Heart left ventricle (tissue), 16 donors: Measurements from ENCODE around the gene TRIM17. TPM values are rescaled to one million over a fixed set of nuclear protein-coding genes. Genes with fewer than 3 reads are reported as not detected.
"Not testable (repeated sequence)": the region's sequence is repeated elsewhere in the genome, so short reads cannot be mapped to it uniquely, and the experiment has no call there.

Experiments used
- ATAC-seq, 4 donors: fragments of 200-7000 bp; cut with Tn5 transposase; one replicate each; pipeline ENCODE4 v1.9.1; 2020 to 2022; ENCODE audit warnings: moderate library complexity in 4 of 4, mild to moderate bottlenecking in 3 of 4, moderate number of reproducible peaks in 1 of 4
- DNase-seq, 5 donors: peaks; one replicate each; pipeline ENCODE4 v3.0.0-alpha.2; 2020
- H3K27ac ChIP-seq, 12 donors: fragments of 200-600 bp; sonication (generic) in 4 of 12; one replicate each; pipeline versions ENCODE4 v1.5.0 to v1.8.0; 2016 to 2022; ENCODE audit warnings: mild to moderate bottlenecking in 2 of 12
- H3K27me3 ChIP-seq, 9 donors: fragments of 200-600 bp; sonication (generic) in 2 of 9; one replicate each; pipeline versions ENCODE4 v1.5.1 to v1.8.0; 2016 to 2022; ENCODE audit warnings: mild to moderate bottlenecking in 3 of 9
- H3K36me3 ChIP-seq, 9 donors: fragments of 200-600 bp; sonication (generic) in 2 of 9; one replicate each; pipeline versions ENCODE4 v1.5.0 to v1.8.0; 2018 to 2022; ENCODE audit warnings: mild to moderate bottlenecking in 2 of 9
- H3K4me1 ChIP-seq, 12 donors: fragments of 200-600 bp; sonication (generic) in 4 of 12; one replicate each; pipeline versions ENCODE4 v1.5.0 to v1.8.0; 2016 to 2022; ENCODE audit warnings: mild to moderate bottlenecking in 3 of 12
- H3K4me3 ChIP-seq, 12 donors: fragments of 200-600 bp; sonication (generic) in 4 of 12; one replicate each; pipeline versions ENCODE4 v1.5.0 to v1.8.0; 2017 to 2022; ENCODE audit warnings: mild to moderate bottlenecking in 9 of 12, moderate library complexity in 4 of 12
- H3K9me3 ChIP-seq, 12 donors: fragments of 200-600 bp; sonication (generic) in 4 of 12; one replicate each; pipeline versions ENCODE4 v1.5.0 to v1.8.0; 2016 to 2022; ENCODE audit warnings: mild to moderate bottlenecking in 1 of 12
- CTCF ChIP-seq, 12 donors: fragments of 200-600 bp; sonication (generic) in 4 of 12; IDR thresholded peaks; one replicate each; pipeline versions ENCODE4 v1.5.0 to v1.8.0; 2018 to 2022; ENCODE audit warnings: antibody characterized with exemption in 12 of 12, mild to moderate bottlenecking in 5 of 12
- POLR2A ChIP-seq, 2 donors: fragments of 450-650 bp; IDR thresholded peaks; one replicate each; pipeline ENCODE4 v1.6.1; 2017; ENCODE audit warnings: antibody characterized with exemption in 2 of 2, mild to moderate bottlenecking in 2 of 2, moderate library complexity in 2 of 2
- WGBS, 4 donors: extraction: QIAGEN DNeasy Blood & Tissue Kit in 2 of 4; methylation state at CpG; one replicate each; pipeline versions ENCODE4 v1.1.5 to v1.1.7; 2013 to 2018; 5-methylcytosine and 5-hydroxymethylcytosine counted together
- intact Hi-C, 10 donors: fragments of 100-400 bp; cut with DNase I; formaldehyde crosslinking; loops; one replicate each; pipeline versions ENCODE4 v1.11.1 to v1.14.2; 2022
- polyA plus RNA-seq, 2 donors: library from polyadenylated mRNA; stranded (reverse); fragments of 200-250 nt; gene quantifications; one replicate each; pipeline ENCODE4 v1.2.3, GENCODE V29; 2013
- total RNA-seq, 9 donors: library from RNA; depleted of rRNA in 2 of 9; stranded (reverse); fragments of >200 nt in 2 of 9; fragmentation: NEBNext Ultra II Directional in 3 of 9; extraction: Animal tissue kit (Norgen Biotek cat#: 25700) in 3 of 9; gene quantifications; one replicate each; pipeline versions ENCODE4 v1.1.0 to v1.2.4, GENCODE V29; 2016 to 2023
- donor health status: ischemic (EF 13 %, LVEDD 7.1; RV severe dilation, severe dysfunction).
- donor health status: healthy with polysubstance abuse.
- donor health status: DM: no; HTN: yes; CAD: no.
- donor health status: DM: no; HTN: no; CAD: no.
- donor health status: ischemic (EF 25% LVEDD 6.9; RV normal size, moderate dysfunction).
- donor health status: ischemic (EF 25% LVEDD 5.7; RV mildly dilated, moderate dysfunction).
- donor health status: healthy.
- donor health status: DM: yes; HTN: yes; CAD: no.
- donor health status: ischemic (EF 35%, LVEDD 5.7; RV mildly dilated, moderate dysfunction).
- donor health status: nonischemic (EF 11% LVEDD 7.7; RV severe dilation, severe dysfunction).
- donor health status: DM: yes; HTN: yes; CAD: no.
- donor health status: PGD.
- donor health status: ischemic (EF 29% LVEDD 5.4; RV normal size, mild dysfunction).
- donor health status: nonischemic (EF 23%, LVEDD 6.1; RV moderate dilation, normal function).

The TRIM17 gene
- total and polyA plus RNA-seq, 11 donors, result 0.08 to 1.7 (median 0.39) TPM; not detected in 3

GRCh38 chr1:228434689-228435088 is 18.0 kb upstream of the TRIM17 start:
- peaks cover 0 to 21% (median 3%) of the 10 kb centered on the region in 9 donors for H3K27me3 ChIP-seq
- ATAC-seq (no peak), DNase-seq (no peak)
- no peaks in the 10 kb centered on the region for H3K9me3 ChIP-seq
- no peak overlapping the region for H3K27ac ChIP-seq
- intact Hi-C loops, result no loop called here
- no peak overlapping the region for H3K4me3 ChIP-seq
- no peak for TF ChIP-seq POLR2A (IDR thresholded peaks at IDR 0.05)
- TF ChIP-seq CTCF (IDR thresholded peaks at IDR 0.05), result no peak
- H3K4me1 ChIP-seq, result no peaks in the 10 kb centered on the region
- no peaks in the 10 kb centered on the region for H3K36me3 ChIP-seq
- WGBS, 4 donors, result 77 to 84% (median 82%) methylated on average over 4 of the region's 4 CpGs

- H3K4me1 ChIP-seq, DNase-seq, H3K9me3 ChIP-seq, H3K36me3 ChIP-seq, ATAC-seq, H3K27ac ChIP-seq, intact Hi-C loops, H3K4me3 ChIP-seq: not testable (repeated sequence)
- WGBS, 4 donors, result 77 to 84% (median 80%) methylated on average over 7 of the region's 7 CpGs
- H3K27me3 ChIP-seq, result peaks cover 0 to 26% (median 3%) of the 10 kb centered on the region in 9 donors
Observed at GRCh38 chr1:228433337-228434053, 16.8 kb upstream of the TRIM17 start.

- no peaks in the 10 kb centered on the region for H3K9me3 ChIP-seq
- no peaks in the 10 kb centered on the region for H3K36me3 ChIP-seq
- WGBS, 4 donors, result 64 to 76% (median 68%) methylated on average over 6 of the region's 6 CpGs
- no peak overlapping the region for H3K27ac ChIP-seq
- no peak overlapping the region for H3K4me3 ChIP-seq
- TF ChIP-seq CTCF (IDR thresholded peaks at IDR 0.05) (no peak), POLR2A (IDR thresholded peaks at IDR 0.05) (no peak)
- ATAC-seq (no peak), DNase-seq (no peak)
- intact Hi-C loops, result no loop called here
- H3K27me3 ChIP-seq, result peaks cover 0 to 24% (median 0%) of the 10 kb centered on the region in 9 donors
- H3K4me1 ChIP-seq, result no peaks in the 10 kb centered on the region
Observed at GRCh38 chr1:228430243-228430642, 13.6 kb upstream of the TRIM17 start.

DNA sequence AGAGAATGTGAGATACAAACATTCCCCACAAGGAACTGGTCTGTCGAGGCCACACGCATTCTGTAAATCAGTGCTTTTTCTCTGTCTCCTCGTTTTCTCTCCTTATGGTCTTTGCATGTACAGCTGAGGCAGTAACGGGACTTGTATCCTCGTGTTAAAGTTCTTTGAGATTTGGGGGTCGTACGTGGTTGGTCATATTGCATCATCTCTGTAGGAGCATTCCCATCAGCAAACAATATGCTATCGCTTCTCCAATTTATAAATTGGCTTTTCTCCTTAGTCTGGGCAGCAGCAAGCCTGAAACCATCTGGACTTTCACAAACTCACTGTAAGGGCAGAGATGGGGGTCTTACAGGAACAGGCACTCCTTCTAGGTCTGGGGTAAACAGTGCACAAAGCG is 13.0 kb upstream of the TRIM17 start:
- H3K27ac ChIP-seq, result no peak overlapping the region
- no peaks in the 10 kb centered on the region for H3K4me1 ChIP-seq
- ATAC-seq (no peak), DNase-seq (no peak)
- no peaks in the 10 kb centered on the region for H3K36me3 ChIP-seq
- H3K27me3 ChIP-seq, result peaks cover 0 to 19% (median 0%) of the 10 kb centered on the region in 9 donors
- intact Hi-C loops, result no loop called here
- TF ChIP-seq CTCF (IDR thresholded peaks at IDR 0.05) (no peak), POLR2A (IDR thresholded peaks at IDR 0.05) (no peak)
- 78 to 86% (median 81%) methylated on average over 9 of the region's 9 CpGs for WGBS, 4 donors
- no peaks in the 10 kb centered on the region for H3K9me3 ChIP-seq
- no peak overlapping the region for H3K4me3 ChIP-seq

DNA sequence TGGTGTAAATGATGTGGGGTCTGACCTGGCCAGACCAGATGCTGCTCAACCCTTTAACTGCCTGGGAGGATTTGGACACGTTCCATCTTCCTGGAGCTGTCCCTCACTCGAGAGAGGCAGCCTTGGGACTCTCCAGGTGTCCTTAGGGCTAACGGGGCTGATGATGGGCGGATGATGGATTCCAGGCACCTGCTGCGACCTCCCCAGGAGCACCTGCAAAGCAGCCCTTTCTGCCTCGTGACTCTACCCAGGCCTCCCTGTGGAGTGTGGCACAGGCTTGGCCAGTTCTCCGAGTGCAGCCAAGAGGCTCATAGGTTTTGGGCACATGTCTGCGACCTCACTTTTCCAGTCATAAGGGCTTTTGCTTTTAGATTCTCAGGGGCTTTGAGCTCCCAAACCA is 12.3 kb upstream of the TRIM17 start:
- DNase-seq (no peak), ATAC-seq (no peak)
- no peak overlapping the region for H3K4me3 ChIP-seq
- TF ChIP-seq CTCF (IDR thresholded peaks at IDR 0.05) (no peak), POLR2A (IDR thresholded peaks at IDR 0.05) (no peak)
- WGBS, 4 donors, result 60 to 71% (median 66%) methylated on average over 6 to 8 of the region's 8 CpGs
- peaks cover 0 to 17% (median 0%) of the 10 kb centered on the region in 9 donors for H3K27me3 ChIP-seq
- intact Hi-C loops, result no loop called here
- H3K27ac ChIP-seq, result no peak overlapping the region
- H3K9me3 ChIP-seq, result no peaks in the 10 kb centered on the region
- H3K4me1 ChIP-seq, result no peaks in the 10 kb centered on the region
- no peaks in the 10 kb centered on the region for H3K36me3 ChIP-seq
